Uterus (tissue), 2 donors: ENCODE data around the gene TNFRSF21.

Source experiments
- POLR2A ChIP-seq, 2 donors: fragments of 450-650 bp; IDR thresholded peaks; one replicate each; pipeline ENCODE4 v1.6.1; 2016; ENCODE audit warnings: antibody characterized with exemption in 2 of 2, mild to moderate bottlenecking in 1 of 2, moderate library complexity in 1 of 2
- TF ChIP-seq, protein P1 (sequence below), 4 experiments: fragments of 200-600 bp in 2 of 4; fragments of 450-650 bp in 2 of 4; sonication (generic) in 2 of 4; IDR thresholded peaks; one replicate each; pipeline ENCODE4 v1.5.1; 2016 to 2019; ENCODE audit warnings: antibody characterized with exemption in 4 of 4, mild to moderate bottlenecking in 2 of 4, moderate library complexity in 1 of 4

GRCh38 chr6:47203266-47203937, 106.3 kb downstream of the TNFRSF21 start:
- TF ChIP-seq, protein P1, sequence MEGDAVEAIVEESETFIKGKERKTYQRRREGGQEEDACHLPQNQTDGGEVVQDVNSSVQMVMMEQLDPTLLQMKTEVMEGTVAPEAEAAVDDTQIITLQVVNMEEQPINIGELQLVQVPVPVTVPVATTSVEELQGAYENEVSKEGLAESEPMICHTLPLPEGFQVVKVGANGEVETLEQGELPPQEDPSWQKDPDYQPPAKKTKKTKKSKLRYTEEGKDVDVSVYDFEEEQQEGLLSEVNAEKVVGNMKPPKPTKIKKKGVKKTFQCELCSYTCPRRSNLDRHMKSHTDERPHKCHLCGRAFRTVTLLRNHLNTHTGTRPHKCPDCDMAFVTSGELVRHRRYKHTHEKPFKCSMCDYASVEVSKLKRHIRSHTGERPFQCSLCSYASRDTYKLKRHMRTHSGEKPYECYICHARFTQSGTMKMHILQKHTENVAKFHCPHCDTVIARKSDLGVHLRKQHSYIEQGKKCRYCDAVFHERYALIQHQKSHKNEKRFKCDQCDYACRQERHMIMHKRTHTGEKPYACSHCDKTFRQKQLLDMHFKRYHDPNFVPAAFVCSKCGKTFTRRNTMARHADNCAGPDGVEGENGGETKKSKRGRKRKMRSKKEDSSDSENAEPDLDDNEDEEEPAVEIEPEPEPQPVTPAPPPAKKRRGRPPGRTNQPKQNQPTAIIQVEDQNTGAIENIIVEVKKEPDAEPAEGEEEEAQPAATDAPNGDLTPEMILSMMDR (IDR thresholded peaks at IDR 0.05) = no peak
- TF ChIP-seq POLR2A (IDR thresholded peaks at IDR 0.05) = no peak
